Mesenchymal stem cell (in vitro differentiated cells and primary cell): Measurements from ENCODE around the gene SMARCD3.

Source experiments
- DNase-seq: peaks from one replicate; pipeline ENCODE4 v3.0.0-alpha.2; 2013
- H2AFZ ChIP-seq: one replicate; pipeline ENCODE4 v1.6.1; 2013; ENCODE audit warnings: low read depth, mild to moderate bottlenecking, control low read depth, inconsistent platforms, low read length, moderate library complexity
- H2AK5ac ChIP-seq: 2 replicates; pipeline ENCODE4 v1.6.1; 2013; ENCODE audit warnings: low read length, moderate library complexity, mild to moderate bottlenecking, inconsistent platforms; ENCODE audit not compliant: severe bottlenecking
- H2BK120ac ChIP-seq: one replicate; pipeline ENCODE4 v1.6.1; 2013; ENCODE audit warnings: low read depth, mild to moderate bottlenecking, inconsistent platforms, low read length, moderate library complexity
- H2BK12ac ChIP-seq, 2 experiments: one replicate each; pipeline ENCODE4 v1.6.1; 2013; ENCODE audit warnings: inconsistent platforms in 2 of 2, low read length in 2 of 2, mild to moderate bottlenecking in 2 of 2, moderate library complexity in 2 of 2, control low read depth in 1 of 2
- H2BK15ac ChIP-seq: one replicate; pipeline ENCODE4 v1.6.1; 2013; ENCODE audit warnings: mild to moderate bottlenecking, low read depth, inconsistent platforms; ENCODE audit not compliant: poor library complexity, severe bottlenecking
- H2BK5ac ChIP-seq: 2 replicates; pipeline ENCODE4 v1.6.1; 2013; ENCODE audit warnings: low read depth, mild to moderate bottlenecking, low read length, control low read depth, inconsistent platforms; ENCODE audit not compliant: poor library complexity, severe bottlenecking
- H3K14ac ChIP-seq, 2 experiments: one replicate each; pipeline ENCODE4 v1.6.1; 2013; ENCODE audit warnings: inconsistent platforms in 2 of 2, low read length in 2 of 2, control low read depth in 1 of 2, mild to moderate bottlenecking in 1 of 2, moderate library complexity in 1 of 2
- H3K18ac ChIP-seq, 2 experiments: one replicate each; pipeline ENCODE4 v1.6.1; 2013; ENCODE audit warnings: inconsistent platforms in 2 of 2, low read length in 2 of 2, control low read depth in 1 of 2, low read depth in 1 of 2, mild to moderate bottlenecking in 1 of 2
- H3K23ac ChIP-seq, 2 experiments: one replicate each; pipeline ENCODE4 v1.6.1; 2013; ENCODE audit warnings: inconsistent platforms in 2 of 2, low read length in 2 of 2, mild to moderate bottlenecking in 2 of 2, moderate library complexity in 2 of 2, control low read depth in 1 of 2
- H3K27ac ChIP-seq: 2 replicates; pipeline ENCODE4 v1.5.1; 2013; ENCODE audit warnings: mild to moderate bottlenecking, moderate library complexity, low read length, control low read depth, inconsistent platforms; ENCODE audit not compliant: poor library complexity, severe bottlenecking
- H3K27me3 ChIP-seq, 2 experiments: 2 replicates each; pipeline versions ENCODE4 v1.6.1 to v1.7.0; 2013; ENCODE audit warnings: low read length in 2 of 2, mild to moderate bottlenecking in 2 of 2, moderate library complexity in 2 of 2, control low read depth in 1 of 2, inconsistent platforms in 1 of 2; ENCODE audit not compliant: control insufficient read depth in 1 of 2, insufficient read depth in 1 of 2
- H3K36me3 ChIP-seq, 2 experiments: 2 replicates each; pipeline versions ENCODE4 v1.6.1 to v1.7.0; 2013; ENCODE audit warnings: low read length in 2 of 2, control low read depth in 1 of 2, inconsistent platforms in 1 of 2, low read depth in 1 of 2, mild to moderate bottlenecking in 1 of 2; ENCODE audit not compliant: insufficient read depth in 2 of 2, control insufficient read depth in 1 of 2
- H3K4ac ChIP-seq, 2 experiments: one replicate each; pipeline ENCODE4 v1.6.1; 2013; ENCODE audit warnings: inconsistent platforms in 2 of 2, low read length in 2 of 2, mild to moderate bottlenecking in 2 of 2, moderate library complexity in 2 of 2, control low read depth in 1 of 2, low read depth in 1 of 2
- H3K4me1 ChIP-seq: 2 replicates; pipeline ENCODE4 v1.6.1; 2013; ENCODE audit warnings: low read depth, low read length, control low read depth; ENCODE audit not compliant: control insufficient read depth, insufficient read depth
- H3K4me2 ChIP-seq: 2 replicates; pipeline ENCODE4 v1.6.1; 2013; ENCODE audit warnings: low read length, mild to moderate bottlenecking, inconsistent platforms; ENCODE audit not compliant: poor library complexity, severe bottlenecking
- H3K4me3 ChIP-seq, 2 experiments: 2 replicates each; pipeline versions ENCODE4 v1.5.1 to v1.7.0; 2013; ENCODE audit warnings: low read length in 2 of 2, mild to moderate bottlenecking in 2 of 2, control low read depth in 1 of 2, low read depth in 1 of 2; ENCODE audit not compliant: insufficient read depth in 1 of 2
- H3K79me1 ChIP-seq: replicated peaks from 2 replicates; pipeline ENCODE4 v1.6.1; 2013; ENCODE audit warnings: mild to moderate bottlenecking, control low read depth, low read length, inconsistent platforms; ENCODE audit not compliant: poor library complexity, severe bottlenecking
- H3K9ac ChIP-seq: 2 replicates; pipeline ENCODE4 v1.7.0; 2013; ENCODE audit warnings: mild to moderate bottlenecking, low read length, moderate library complexity
- H3K9me3 ChIP-seq: 2 replicates; pipeline ENCODE4 v1.7.0; 2013; ENCODE audit warnings: mild to moderate bottlenecking, low read length; ENCODE audit not compliant: control insufficient read depth
- H4K8ac ChIP-seq: one replicate; pipeline ENCODE4 v1.6.1; 2013; ENCODE audit warnings: inconsistent platforms, mild to moderate bottlenecking, low read length, moderate library complexity
- H4K91ac ChIP-seq: one replicate; pipeline ENCODE4 v1.6.1; 2013; ENCODE audit warnings: mild to moderate bottlenecking, low read length, inconsistent platforms
- WGBS: methylation state at CpG from one replicate; pipeline ENCODE4 v1.1.7; 2013; ENCODE audit warnings: mixed read lengths; 5-methylcytosine and 5-hydroxymethylcytosine counted together

Gene SMARCD3

GRCh38 chr7:151232091-151232916 is 16.2 kb downstream of the SMARCD3 start, which contains the start of gene CHPF2:
CHPF2 (plus strand) TSS chr7:151232483; CDS start chr7:151234012, 1,529 bp downstream.
- Histone ChIP-seq H3K4me1 (peaks cover 25% of the 10 kb centered on the region), H3K23ac (peak within 1 kb of the TSS; percentile 9 to 70), H3K4ac (peak within 1 kb of the TSS; percentile 95 to 96), H2BK120ac (peak within 1 kb of the TSS; percentile 64), H3K27me3 (no peaks in the 10 kb centered on the region), H3K14ac (peak within 1 kb of the TSS in 1 of 2 experiments; percentile 85), H2AK5ac (peak within 1 kb of the TSS; percentile 20), H2BK15ac (peak within 1 kb of the TSS; percentile 83), H2AFZ (peak within 1 kb of the TSS; percentile 96), H4K91ac (peak within 1 kb of the TSS; percentile 98), H3K4me3 (peak within 1 kb of the TSS; percentile 96 to 97), H3K9me3 (no peaks in the 10 kb centered on the region), H3K79me1 (no peaks in the 10 kb centered on the region), H2BK12ac (peak within 1 kb of the TSS; percentile 14 to 17), H3K9ac (peak within 1 kb of the TSS; percentile 97), H3K4me2 (peak within 1 kb of the TSS; percentile 86), H3K18ac (peak within 1 kb of the TSS; percentile 50 to 92), H3K36me3 (peaks cover 31 to 32% of the 10 kb centered on the region in 2 experiments), H4K8ac (peak within 1 kb of the TSS; percentile 82), H3K27ac (peak within 1 kb of the TSS; percentile 82), H2BK5ac (peak within 1 kb of the TSS; percentile 83)
- under 1% methylated on average over 78 of the region's 79 CpGs for WGBS
- peak; percentile 88 for DNase-seq

- H3K4me2 ChIP-seq: no peak overlapping the region
- DNase-seq: no peak
- 56% methylated on average over 1 of the region's 1 CpG for WGBS
- H3K9ac ChIP-seq: no peak overlapping the region
- no peak overlapping the region for H2BK15ac ChIP-seq
- H3K14ac ChIP-seq: no peak overlapping the region
- no peak overlapping the region for H2AFZ ChIP-seq
- H3K79me1 ChIP-seq: peaks cover 2% of the 10 kb centered on the region
- H3K23ac ChIP-seq: no peak overlapping the region
- H2BK120ac ChIP-seq: no peak overlapping the region
- peaks cover 19 to 22% of the 10 kb centered on the region in 2 experiments for H3K36me3 ChIP-seq
- H3K9me3 ChIP-seq: no peaks in the 10 kb centered on the region
- no peak overlapping the region for H3K27ac ChIP-seq
- peaks cover 24% of the 10 kb centered on the region for H3K4me1 ChIP-seq
- H3K4me3 ChIP-seq: no peak overlapping the region
- no peak overlapping the region for H2BK5ac ChIP-seq
- H2AK5ac ChIP-seq: no peak overlapping the region
- no peak overlapping the region for H2BK12ac ChIP-seq
- no peak overlapping the region for H4K91ac ChIP-seq
- H4K8ac ChIP-seq: no peak overlapping the region
- H3K27me3 ChIP-seq: no peaks in the 10 kb centered on the region
- no peak overlapping the region for H3K18ac ChIP-seq
- H3K4ac ChIP-seq: no peak overlapping the region
Observed at GRCh38 chr7:151231080-151231479, 17.4 kb downstream of the SMARCD3 start.

- Histone ChIP-seq H2AFZ (no peak overlapping the region), H3K36me3 (peaks cover 14 to 19% of the 10 kb centered on the region in 2 experiments), H3K4me1 (peaks cover 17% of the 10 kb centered on the region), H2AK5ac (no peak overlapping the region), H3K27ac (no peak overlapping the region), H3K14ac (no peak overlapping the region), H2BK12ac (no peak overlapping the region), H3K4me3 (no peak overlapping the region), H3K4me2 (no peak overlapping the region), H3K9me3 (no peaks in the 10 kb centered on the region), H3K4ac (no peak overlapping the region), H2BK15ac (no peak overlapping the region), H4K91ac (no peak overlapping the region), H2BK5ac (no peak overlapping the region), H3K18ac (no peak overlapping the region), H3K27me3 (no peaks in the 10 kb centered on the region), H2BK120ac (no peak overlapping the region), H4K8ac (no peak overlapping the region), H3K23ac (no peak overlapping the region), H3K9ac (no peak overlapping the region), H3K79me1 (peaks cover 13% of the 10 kb centered on the region)
- 97% methylated on average over 8 of the region's 10 CpGs for WGBS
- DNase-seq: no peak
Observed at GRCh38 chr7:151229249-151229648, 19.2 kb downstream of the SMARCD3 start.

GRCh38 chr7:151228024-151228866 is 20.2 kb downstream of the SMARCD3 start:
- Histone ChIP-seq H3K9ac (peak overlapping the region; percentile 96), H3K4me2 (peak overlapping the region; percentile 83), H3K27me3 (no peaks in the 10 kb centered on the region), H3K79me1 (peaks cover 23% of the 10 kb centered on the region), H2BK120ac (no peak overlapping the region), H4K91ac (no peak overlapping the region), H3K14ac (no peak overlapping the region), H2BK12ac (no peak overlapping the region), H3K4me1 (peaks cover 11% of the 10 kb centered on the region), H3K36me3 (peaks cover 17 to 27% of the 10 kb centered on the region in 2 experiments), H2AK5ac (no peak overlapping the region), H3K18ac (no peak overlapping the region), H3K4ac (no peak overlapping the region), H2BK15ac (no peak overlapping the region), H2BK5ac (no peak overlapping the region), H3K9me3 (no peaks in the 10 kb centered on the region), H3K23ac (no peak overlapping the region), H4K8ac (peak overlapping the region; percentile 55), H3K27ac (peak overlapping the region; percentile 87), H3K4me3 (peak overlapping the region in 1 of 2 experiments; percentile 97), H2AFZ (no peak overlapping the region)
- WGBS: 78% methylated on average over 10 of the region's 10 CpGs
- DNase-seq: no peak
